GM12801 (cell line): ENCODE measurements around the gene PLA2G4A.

ENCODE experiments used
- TF ChIP-seq, protein P1 (sequence below): IDR thresholded peaks from one replicate; pipeline ENCODE4 v1.5.1; 2011; ENCODE audit warnings: control low read depth; ENCODE audit not compliant: insufficient read length; ENCODE audit errors: extremely low read depth

The PLA2G4A gene

DNA sequence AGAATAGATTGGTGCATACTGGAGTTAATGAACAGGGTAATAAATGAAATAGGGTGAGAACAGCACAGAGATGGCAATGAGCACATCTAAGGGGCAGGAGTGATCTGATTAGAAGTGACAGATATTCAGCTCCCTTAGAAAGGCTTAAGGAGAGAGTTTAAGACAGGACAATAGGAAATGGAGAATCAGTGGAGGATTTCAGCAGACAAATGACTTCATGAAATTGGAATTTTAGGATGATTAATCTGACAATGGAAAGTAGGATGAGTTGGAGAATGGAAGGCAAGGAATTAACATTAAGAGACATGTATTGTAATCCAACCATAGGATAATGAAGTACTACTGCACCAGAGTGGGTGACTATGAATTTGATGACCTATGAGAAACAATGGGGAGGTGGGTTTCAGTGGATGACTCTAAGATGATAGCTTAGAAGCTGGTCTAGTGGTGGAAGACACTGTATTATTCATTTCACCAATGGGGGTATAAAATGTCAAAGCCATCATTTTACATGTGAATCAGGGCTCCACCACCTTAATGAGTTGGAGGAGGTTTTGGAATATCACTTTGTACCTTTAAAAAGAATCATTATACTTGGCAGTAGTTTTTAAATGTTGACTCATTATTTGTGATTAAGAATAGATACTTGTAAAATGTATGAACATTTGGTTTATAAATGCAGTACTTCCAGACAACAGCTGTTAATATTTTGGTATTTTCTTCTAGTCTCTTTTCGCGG lies 139.1 kb downstream of the PLA2G4A start:
- TF ChIP-seq, protein P1, sequence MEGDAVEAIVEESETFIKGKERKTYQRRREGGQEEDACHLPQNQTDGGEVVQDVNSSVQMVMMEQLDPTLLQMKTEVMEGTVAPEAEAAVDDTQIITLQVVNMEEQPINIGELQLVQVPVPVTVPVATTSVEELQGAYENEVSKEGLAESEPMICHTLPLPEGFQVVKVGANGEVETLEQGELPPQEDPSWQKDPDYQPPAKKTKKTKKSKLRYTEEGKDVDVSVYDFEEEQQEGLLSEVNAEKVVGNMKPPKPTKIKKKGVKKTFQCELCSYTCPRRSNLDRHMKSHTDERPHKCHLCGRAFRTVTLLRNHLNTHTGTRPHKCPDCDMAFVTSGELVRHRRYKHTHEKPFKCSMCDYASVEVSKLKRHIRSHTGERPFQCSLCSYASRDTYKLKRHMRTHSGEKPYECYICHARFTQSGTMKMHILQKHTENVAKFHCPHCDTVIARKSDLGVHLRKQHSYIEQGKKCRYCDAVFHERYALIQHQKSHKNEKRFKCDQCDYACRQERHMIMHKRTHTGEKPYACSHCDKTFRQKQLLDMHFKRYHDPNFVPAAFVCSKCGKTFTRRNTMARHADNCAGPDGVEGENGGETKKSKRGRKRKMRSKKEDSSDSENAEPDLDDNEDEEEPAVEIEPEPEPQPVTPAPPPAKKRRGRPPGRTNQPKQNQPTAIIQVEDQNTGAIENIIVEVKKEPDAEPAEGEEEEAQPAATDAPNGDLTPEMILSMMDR: no peak

DNA sequence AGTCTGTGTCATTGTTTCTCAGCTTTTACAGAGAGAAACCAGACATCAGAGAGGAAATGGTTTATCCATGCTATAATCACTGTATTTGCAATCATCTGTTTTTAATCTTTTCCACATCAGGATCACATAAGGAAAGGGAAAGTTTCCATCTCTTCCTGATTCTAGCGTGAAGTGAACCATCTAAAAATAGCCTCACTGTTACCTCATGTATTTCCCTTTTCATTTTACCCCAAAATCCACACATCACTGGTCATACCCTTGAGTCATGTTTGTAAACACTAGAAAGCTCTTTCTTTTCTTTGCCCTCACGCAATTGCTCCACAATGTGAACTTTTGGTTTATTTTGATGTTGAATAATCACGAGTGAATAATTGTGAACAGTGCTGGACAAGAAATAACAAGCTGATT lies 146.0 kb downstream of the PLA2G4A start:
- TF ChIP-seq, protein P1: no peak

DNA sequence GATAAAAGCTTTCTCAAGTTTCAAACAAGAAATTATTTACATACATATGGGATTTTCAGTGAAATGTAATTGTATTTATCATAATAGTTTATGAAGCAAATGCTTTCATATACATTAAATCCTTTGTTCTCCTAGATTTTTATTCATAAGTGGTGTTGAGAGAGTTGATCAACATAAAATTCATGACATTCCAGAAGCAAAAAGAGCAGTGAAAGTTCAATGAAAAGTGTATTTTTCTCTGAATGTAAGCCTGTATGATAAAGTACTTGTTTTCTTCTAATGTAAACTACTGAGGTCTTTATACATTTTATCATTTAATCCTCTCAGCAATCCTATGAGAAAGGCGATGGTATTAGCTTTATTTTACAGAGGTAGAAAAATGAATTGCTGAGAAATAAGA lies 146.5 kb downstream of the PLA2G4A start:
- TF ChIP-seq, protein P1: no peak

DNA sequence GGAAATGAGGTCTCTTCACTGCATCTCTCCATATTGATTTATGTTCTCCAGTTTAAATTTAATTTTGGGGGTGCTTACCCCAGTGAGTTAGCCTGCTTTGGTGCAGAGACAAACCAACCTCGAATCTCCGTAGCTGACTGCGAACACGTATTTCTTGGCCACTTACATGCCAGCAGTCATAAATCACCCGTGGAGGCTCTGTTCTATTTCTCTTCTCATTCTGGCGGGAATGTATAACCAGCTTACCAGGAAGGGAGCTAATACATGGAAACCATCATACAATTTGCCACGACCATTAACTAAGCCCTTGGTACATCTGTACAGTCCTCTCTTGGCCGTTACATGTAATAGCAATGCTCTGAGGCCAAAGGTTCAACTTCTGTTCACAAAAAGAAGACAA lies 148.0 kb downstream of the PLA2G4A start:
- TF ChIP-seq, protein P1: no peak

DNA sequence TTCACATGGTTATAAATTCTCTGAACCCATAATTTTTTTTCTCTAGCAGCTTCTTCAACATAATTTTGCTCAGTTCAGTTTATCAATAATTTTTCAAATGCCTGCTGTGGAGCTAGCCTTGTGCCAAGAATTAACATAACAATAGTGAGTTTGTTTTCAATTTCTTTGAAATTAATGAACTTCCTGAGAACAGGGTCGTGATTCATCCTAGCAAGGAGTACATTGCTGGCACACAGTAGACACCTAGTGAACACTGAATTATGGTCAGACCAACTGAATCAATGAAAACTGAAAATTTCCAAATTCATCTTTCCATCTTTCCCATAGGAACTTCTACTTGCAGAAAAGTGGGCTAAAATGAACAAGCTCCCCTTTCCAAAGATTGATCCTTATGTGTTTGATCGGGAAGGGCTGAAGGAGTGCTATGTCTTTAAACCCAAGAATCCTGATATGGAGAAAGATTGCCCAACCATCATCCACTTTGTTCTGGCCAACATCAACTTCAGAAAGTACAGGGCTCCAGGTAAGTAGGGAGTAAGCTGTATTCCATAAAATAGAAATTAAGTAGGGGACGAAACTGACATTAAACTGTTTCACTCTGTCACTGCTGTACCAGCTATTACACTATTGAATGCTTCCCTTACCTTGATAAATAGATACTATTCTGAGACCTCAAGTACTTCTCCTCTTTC lies 148.7 kb downstream of the PLA2G4A start:
- TF ChIP-seq, protein P1: no peak

DNA sequence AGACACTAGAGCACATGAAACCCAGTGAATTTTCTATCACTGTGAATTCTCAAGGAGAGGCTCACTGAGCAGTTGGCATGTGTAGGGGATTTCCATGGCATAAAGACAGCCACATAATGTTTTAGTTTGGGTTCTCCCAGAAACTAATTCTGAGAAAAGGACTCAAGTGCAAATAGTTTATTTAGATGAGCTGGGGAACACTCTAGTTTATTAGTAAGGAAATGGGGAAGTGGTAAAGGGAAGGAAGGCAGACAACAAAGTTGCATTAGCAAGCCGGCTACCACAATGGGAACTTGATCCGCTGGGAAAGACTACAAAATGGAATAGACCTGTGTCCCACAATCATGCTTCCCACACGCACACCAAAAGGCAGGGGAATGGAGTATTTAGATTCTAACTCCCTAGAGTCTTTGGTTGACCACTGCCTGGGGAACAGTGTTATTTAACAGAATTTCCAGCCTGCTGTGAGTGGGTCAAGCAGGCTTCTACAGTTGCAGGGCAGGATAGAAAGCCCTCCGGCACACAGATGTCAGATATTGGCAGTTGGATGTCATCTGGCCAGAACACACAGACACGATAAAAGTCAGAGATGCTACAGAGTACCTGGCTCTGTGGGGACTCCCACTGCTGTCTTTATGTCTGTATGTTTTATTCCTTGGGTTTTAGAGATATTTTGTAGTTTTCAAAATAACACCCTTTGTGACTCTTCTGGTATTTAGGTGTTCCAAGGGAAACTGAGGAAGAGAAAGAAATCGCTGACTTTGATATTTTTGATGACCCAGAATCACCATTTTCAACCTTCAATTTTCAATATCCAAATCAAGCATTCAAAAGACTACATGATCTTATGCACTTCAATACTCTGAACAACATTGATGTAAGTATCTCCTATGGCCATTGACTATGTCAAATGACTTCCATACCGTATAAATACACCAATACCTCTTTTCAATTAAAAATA lies 150.1 kb downstream of the PLA2G4A start:
- TF ChIP-seq, protein P1: no peak

DNA sequence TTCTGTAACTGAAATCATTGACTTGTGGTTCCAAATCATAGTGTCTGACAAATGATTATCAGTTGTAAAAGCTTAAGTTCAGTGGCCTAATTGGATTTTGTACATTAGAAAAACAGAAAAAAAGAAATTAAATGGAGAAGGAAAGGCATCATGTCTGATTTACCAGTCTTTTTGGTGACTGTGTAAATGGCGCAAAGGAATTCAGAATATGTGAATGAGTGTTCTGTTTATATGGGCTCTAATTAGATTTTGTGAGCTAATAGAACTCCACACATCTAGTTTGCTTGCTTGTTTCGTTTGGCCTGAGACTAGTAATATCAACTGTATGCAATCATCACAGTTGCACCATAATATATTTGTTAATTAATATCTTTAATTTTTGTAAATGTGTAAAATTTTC lies 151.7 kb downstream of the PLA2G4A start:
- TF ChIP-seq, protein P1: no peak
